HepG2 (cell line): ENCODE results near the gene TCFL5. TPM values are rescaled to one million over a fixed set of nuclear protein-coding genes. Genes with fewer than 3 reads are reported as not detected.
A peak's percentile ranks its signal among the peaks of the same experiment; 100 is the strongest.

Experiments used
- BRD4 ChIP-seq: sonication (generic); formaldehyde crosslinking; IDR thresholded peaks from 2 replicates; pipeline ENCODE4 v1.4.0; 2020; ENCODE audit warnings: missing genetic modification reagents
- CBX5 ChIP-seq: sonication (generic); formaldehyde crosslinking; IDR thresholded peaks from 2 replicates; pipeline ENCODE4 v1.4.0; 2020; ENCODE audit warnings: missing genetic modification reagents, borderline replicate concordance
- EHMT2 ChIP-seq: fragments of 200-600 bp; sonication (generic); IDR thresholded peaks from 2 replicates; pipeline ENCODE4 v1.7.0; 2017; ENCODE audit warnings: antibody characterized with exemption, low read depth, low read length, borderline replicate concordance
- FOSL1 ChIP-seq: sonication (generic); formaldehyde crosslinking; IDR thresholded peaks from 2 replicates; pipeline ENCODE4 v1.9.0; 2021; ENCODE audit warnings: missing genetic modification reagents, borderline replicate concordance
- KLF13 ChIP-seq: sonication (generic); formaldehyde crosslinking; IDR thresholded peaks from 2 replicates; pipeline ENCODE4 v1.4.0; 2020; ENCODE audit warnings: mild to moderate bottlenecking, missing genetic modification reagents
- KMT2B ChIP-seq: IDR thresholded peaks from 2 replicates; pipeline ENCODE4 v1.6.1; 2016; ENCODE audit warnings: missing genetic modification reagents, missing compliant biosample characterization
- MAFK ChIP-seq, 2 experiments: IDR thresholded peaks in 1 of 2; conservative IDR thresholded peaks in 1 of 2; 2 replicates each; pipeline ENCODE4 v1.6.1; 2011; ENCODE audit warnings: improper control_type of control experiment in 2 of 2, low read length in 2 of 2
- MXI1 ChIP-seq: IDR thresholded peaks from 3 replicates; pipeline ENCODE4 v1.6.1; 2012; ENCODE audit warnings: low read depth, low read length, inconsistent platforms, borderline replicate concordance
- NFE2 ChIP-seq: sonication (generic); formaldehyde crosslinking; IDR thresholded peaks from 2 replicates; pipeline ENCODE4 v1.4.0; 2020; ENCODE audit warnings: missing genetic modification reagents
- POLR2G ChIP-seq: fragments of 200-400 bp; formaldehyde crosslinking; IDR thresholded peaks from 2 replicates; pipeline ENCODE4 v1.6.1; 2018; ENCODE audit warnings: mild to moderate bottlenecking, low read depth, low read length, moderate library complexity
- REXO4 ChIP-seq: sonication (generic); formaldehyde crosslinking; IDR thresholded peaks from 2 replicates; pipeline ENCODE4 v1.8.0; 2022; ENCODE audit warnings: missing genetic modification reagents, mild to moderate bottlenecking, borderline replicate concordance
- SSRP1 ChIP-seq: IDR thresholded peaks from 2 replicates; pipeline ENCODE4 v1.6.1; 2016; ENCODE audit warnings: control low read depth
- ZKSCAN8 ChIP-seq: IDR thresholded peaks from 2 replicates; pipeline ENCODE4 v1.6.1; 2016; ENCODE audit warnings: borderline replicate concordance, missing genetic modification reagents, missing compliant biosample characterization
- ZNF17 ChIP-seq: sonication (generic); formaldehyde crosslinking; IDR thresholded peaks from 2 replicates; pipeline ENCODE4 v1.5.0; 2020; ENCODE audit warnings: mild to moderate bottlenecking, missing genetic modification reagents
- ZNF180 ChIP-seq: sonication (generic); formaldehyde crosslinking; IDR thresholded peaks from 2 replicates; pipeline ENCODE4 v1.4.0; 2020; ENCODE audit warnings: low read depth, missing genetic modification reagents, borderline replicate concordance
- ZNF263 ChIP-seq: sonication (generic); formaldehyde crosslinking; IDR thresholded peaks from 2 replicates; pipeline ENCODE4 v1.4.0; 2020; ENCODE audit warnings: missing genetic modification reagents
- ZNF75D ChIP-seq: sonication (generic); formaldehyde crosslinking; IDR thresholded peaks from 2 replicates; pipeline ENCODE4 v1.8.1; 2023; ENCODE audit warnings: missing genetic modification reagents, mild to moderate bottlenecking, borderline replicate concordance
- polyA plus RNA-seq, 8 experiments: library from polyadenylated mRNA; depleted of rRNA in 3 of 8; stranded (reverse) in 7 of 8; unstranded in 1 of 8; fragments of >200 nt; fragmentation: Illumina TruSeq in 4 of 8; extraction: Trizol in 4 of 8; gene quantifications; 2 replicates each; pipeline versions ENCODE4 v1.2.1 to v1.2.3, GENCODE V29; 2011 to 2016; ENCODE audit warnings: low read depth in 4 of 8, missing spikeins in 1 of 8, mixed read lengths in 1 of 8; ENCODE audit not compliant: insufficient read depth in 1 of 8
- total RNA-seq, 5 experiments: library from RNA; depleted of rRNA; stranded (reverse); fragments of >200 nt; fragmentation: Illumina TruSeq; extraction: Trizol; gene quantifications; 2 replicates each; pipeline ENCODE4 v1.2.3, GENCODE V29; 2016; ENCODE audit warnings: low read depth in 1 of 5
- TF ChIP-seq, protein P1 (sequence below): sonication (generic); formaldehyde crosslinking; conservative IDR thresholded peaks from 2 replicates; pipeline ENCODE4 v1.4.0; 2020; ENCODE audit warnings: missing genetic modification reagents
- TF ChIP-seq, protein P2 (sequence below): sonication (generic); formaldehyde crosslinking; IDR thresholded peaks from 2 replicates; pipeline ENCODE4 v1.4.0; 2020; ENCODE audit warnings: missing genetic modification reagents, borderline replicate concordance
- TF ChIP-seq, protein P3 (sequence below), 2 experiments: IDR thresholded peaks; 2 replicates each; pipeline ENCODE4 v1.6.1; 2011 to 2012; ENCODE audit warnings: low read length in 2 of 2, borderline replicate concordance in 1 of 2, low read depth in 1 of 2, mild to moderate bottlenecking in 1 of 2, moderate library complexity in 1 of 2
- TF ChIP-seq, protein P4 (sequence below): sonication (generic); formaldehyde crosslinking; IDR thresholded peaks from 2 replicates; pipeline ENCODE4 v1.4.0; 2020; ENCODE audit warnings: missing genetic modification reagents

The TCFL5 gene
- total and polyA plus RNA-seq, 2 of the 13 experiments (the other 11 are each of a cell fraction or from before 2014, with no cell fraction given), result 14.8 to 20.0 TPM

DNA sequence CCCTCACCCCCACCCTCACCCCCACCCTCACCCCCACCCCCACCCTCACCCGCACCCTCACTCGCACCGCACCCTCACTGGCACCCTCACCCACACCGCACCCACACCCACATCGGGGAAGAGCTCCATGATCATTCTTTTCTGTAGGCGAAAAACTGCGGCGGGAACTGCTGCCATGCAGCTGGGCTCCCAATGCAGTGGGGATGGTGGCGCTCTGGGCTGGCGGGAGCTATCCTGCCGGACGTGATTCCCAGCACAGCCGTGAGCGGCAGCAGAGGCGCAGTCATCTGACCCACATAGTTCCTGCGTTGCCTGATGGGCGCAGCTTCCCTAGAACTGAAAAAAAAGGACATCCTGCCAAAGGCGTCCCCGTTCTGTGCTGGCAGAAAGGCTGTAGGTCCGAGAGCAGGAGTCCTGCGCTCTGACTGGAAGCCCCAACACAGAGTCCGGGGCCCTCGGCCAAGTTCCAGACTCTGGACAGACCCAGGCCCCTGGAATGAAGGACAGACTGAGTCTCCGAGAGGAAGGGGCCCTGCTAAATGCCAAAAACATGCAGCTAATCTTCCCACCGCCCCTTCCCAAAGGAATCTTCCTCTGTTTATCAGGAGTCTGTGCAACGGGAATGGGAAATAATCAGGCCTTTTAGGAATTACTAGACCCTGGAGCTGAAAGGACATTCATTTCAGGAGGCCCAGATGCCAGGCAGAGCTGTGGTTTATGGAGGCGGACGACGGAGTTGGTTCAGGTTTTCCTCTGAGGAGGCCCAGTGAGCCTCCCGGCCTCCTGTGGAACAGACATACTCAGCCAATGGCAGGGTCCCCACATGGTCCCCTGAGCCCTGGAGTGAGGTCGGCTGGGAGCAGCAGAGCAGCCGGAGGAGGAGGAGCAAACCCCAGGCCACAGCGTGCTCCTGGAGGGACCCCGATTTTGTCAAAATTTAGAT, 14.1 kb upstream of the TCFL5 start (continued):
- TF ChIP-seq MAFK (conservative IDR thresholded peaks at IDR 0.05 in 1 of 2, IDR thresholded peaks at IDR 0.05 in 1 of 2; ENCODE audit: low read length in 2 of 2), result no peak
- peak; percentile 37; the same call in 1 of the 2 replicates for TF ChIP-seq CBX5 (CRISPR knock-in tag)
- TF ChIP-seq ZKSCAN8 (CRISPR knock-in tag), result no peak
- no peak for TF ChIP-seq ZNF180 (CRISPR knock-in tag)
- TF ChIP-seq, protein P1, sequence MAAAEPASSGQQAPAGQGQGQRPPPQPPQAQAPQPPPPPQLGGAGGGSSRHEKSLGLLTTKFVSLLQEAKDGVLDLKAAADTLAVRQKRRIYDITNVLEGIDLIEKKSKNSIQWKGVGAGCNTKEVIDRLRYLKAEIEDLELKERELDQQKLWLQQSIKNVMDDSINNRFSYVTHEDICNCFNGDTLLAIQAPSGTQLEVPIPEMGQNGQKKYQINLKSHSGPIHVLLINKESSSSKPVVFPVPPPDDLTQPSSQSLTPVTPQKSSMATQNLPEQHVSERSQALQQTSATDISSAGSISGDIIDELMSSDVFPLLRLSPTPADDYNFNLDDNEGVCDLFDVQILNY (CRISPR knock-in tag), result peak; percentile 91
- TF ChIP-seq POLR2G, result peak; percentile 80
- TF ChIP-seq EHMT2, result no peak; the same call in 1 of the 2 replicates
- TF ChIP-seq KLF13 (CRISPR knock-in tag), result no peak
- TF ChIP-seq, protein P2, sequence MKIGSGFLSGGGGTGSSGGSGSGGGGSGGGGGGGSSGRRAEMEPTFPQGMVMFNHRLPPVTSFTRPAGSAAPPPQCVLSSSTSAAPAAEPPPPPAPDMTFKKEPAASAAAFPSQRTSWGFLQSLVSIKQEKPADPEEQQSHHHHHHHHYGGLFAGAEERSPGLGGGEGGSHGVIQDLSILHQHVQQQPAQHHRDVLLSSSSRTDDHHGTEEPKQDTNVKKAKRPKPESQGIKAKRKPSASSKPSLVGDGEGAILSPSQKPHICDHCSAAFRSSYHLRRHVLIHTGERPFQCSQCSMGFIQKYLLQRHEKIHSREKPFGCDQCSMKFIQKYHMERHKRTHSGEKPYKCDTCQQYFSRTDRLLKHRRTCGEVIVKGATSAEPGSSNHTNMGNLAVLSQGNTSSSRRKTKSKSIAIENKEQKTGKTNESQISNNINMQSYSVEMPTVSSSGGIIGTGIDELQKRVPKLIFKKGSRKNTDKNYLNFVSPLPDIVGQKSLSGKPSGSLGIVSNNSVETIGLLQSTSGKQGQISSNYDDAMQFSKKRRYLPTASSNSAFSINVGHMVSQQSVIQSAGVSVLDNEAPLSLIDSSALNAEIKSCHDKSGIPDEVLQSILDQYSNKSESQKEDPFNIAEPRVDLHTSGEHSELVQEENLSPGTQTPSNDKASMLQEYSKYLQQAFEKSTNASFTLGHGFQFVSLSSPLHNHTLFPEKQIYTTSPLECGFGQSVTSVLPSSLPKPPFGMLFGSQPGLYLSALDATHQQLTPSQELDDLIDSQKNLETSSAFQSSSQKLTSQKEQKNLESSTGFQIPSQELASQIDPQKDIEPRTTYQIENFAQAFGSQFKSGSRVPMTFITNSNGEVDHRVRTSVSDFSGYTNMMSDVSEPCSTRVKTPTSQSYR, result peak; percentile 62; the same call in 1 of the 2 replicates
- TF ChIP-seq, protein P3, sequence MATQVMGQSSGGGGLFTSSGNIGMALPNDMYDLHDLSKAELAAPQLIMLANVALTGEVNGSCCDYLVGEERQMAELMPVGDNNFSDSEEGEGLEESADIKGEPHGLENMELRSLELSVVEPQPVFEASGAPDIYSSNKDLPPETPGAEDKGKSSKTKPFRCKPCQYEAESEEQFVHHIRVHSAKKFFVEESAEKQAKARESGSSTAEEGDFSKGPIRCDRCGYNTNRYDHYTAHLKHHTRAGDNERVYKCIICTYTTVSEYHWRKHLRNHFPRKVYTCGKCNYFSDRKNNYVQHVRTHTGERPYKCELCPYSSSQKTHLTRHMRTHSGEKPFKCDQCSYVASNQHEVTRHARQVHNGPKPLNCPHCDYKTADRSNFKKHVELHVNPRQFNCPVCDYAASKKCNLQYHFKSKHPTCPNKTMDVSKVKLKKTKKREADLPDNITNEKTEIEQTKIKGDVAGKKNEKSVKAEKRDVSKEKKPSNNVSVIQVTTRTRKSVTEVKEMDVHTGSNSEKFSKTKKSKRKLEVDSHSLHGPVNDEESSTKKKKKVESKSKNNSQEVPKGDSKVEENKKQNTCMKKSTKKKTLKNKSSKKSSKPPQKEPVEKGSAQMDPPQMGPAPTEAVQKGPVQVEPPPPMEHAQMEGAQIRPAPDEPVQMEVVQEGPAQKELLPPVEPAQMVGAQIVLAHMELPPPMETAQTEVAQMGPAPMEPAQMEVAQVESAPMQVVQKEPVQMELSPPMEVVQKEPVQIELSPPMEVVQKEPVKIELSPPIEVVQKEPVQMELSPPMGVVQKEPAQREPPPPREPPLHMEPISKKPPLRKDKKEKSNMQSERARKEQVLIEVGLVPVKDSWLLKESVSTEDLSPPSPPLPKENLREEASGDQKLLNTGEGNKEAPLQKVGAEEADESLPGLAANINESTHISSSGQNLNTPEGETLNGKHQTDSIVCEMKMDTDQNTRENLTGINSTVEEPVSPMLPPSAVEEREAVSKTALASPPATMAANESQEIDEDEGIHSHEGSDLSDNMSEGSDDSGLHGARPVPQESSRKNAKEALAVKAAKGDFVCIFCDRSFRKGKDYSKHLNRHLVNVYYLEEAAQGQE (IDR thresholded peaks at IDR 0.05; ENCODE audit: borderline replicate concordance in 1 of 2, low read depth in 1 of 2, low read length in 2 of 2), result no peak
- TF ChIP-seq, protein P4, sequence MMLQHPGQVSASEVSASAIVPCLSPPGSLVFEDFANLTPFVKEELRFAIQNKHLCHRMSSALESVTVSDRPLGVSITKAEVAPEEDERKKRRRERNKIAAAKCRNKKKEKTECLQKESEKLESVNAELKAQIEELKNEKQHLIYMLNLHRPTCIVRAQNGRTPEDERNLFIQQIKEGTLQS, result peak; percentile 58
- TF ChIP-seq SSRP1, result no peak
- peak; percentile 74; the same call in 1 of the 2 replicates for TF ChIP-seq BRD4 (CRISPR knock-in tag)
- TF ChIP-seq NFE2, result no peak
- peak; percentile 44; the same call in 1 of the 2 replicates for TF ChIP-seq KMT2B (CRISPR knock-in tag)
- peak; percentile 73; the same call in 1 of the 3 replicates for TF ChIP-seq MXI1
- no peak for TF ChIP-seq FOSL1 (CRISPR knock-in tag)
- no peak for TF ChIP-seq REXO4 (CRISPR knock-in tag)
- no peak for TF ChIP-seq ZNF17 (CRISPR knock-in tag)
- TF ChIP-seq ZNF75D (CRISPR knock-in tag), result no peak
- TF ChIP-seq ZNF263 (CRISPR knock-in tag), result 0 out of 2 replicates have a peak, but pooled peaks have one; percentile 22
